MG63 (cell line): ENCODE data around the gene TIE1. TPM values are rescaled to one million over a fixed set of nuclear protein-coding genes. Genes with fewer than 3 reads are reported as not detected.
"Not testable (repeated sequence)": the region's sequence is repeated elsewhere in the genome, so short reads cannot be mapped to it uniquely, and the experiment has no call there.

Experiments
- DNase-seq: peaks from one replicate; pipeline ENCODE4 v3.0.0-alpha.2; 2020
- H3K27me3 ChIP-seq: fragments of 250-450 bp; sonication (Bioruptor Pico); 2 replicates; pipeline ENCODE4 v1.5.1; 2020; ENCODE audit warnings: mild to moderate bottlenecking, moderate library complexity
- H3K36me3 ChIP-seq: fragments of 250-450 bp; sonication (Bioruptor Pico); 2 replicates; pipeline ENCODE4 v1.5.1; 2020; ENCODE audit warnings: mild to moderate bottlenecking, moderate library complexity
- H3K4me3 ChIP-seq: fragments of 250-450 bp; sonication (Bioruptor Pico); 2 replicates; pipeline ENCODE4 v1.5.1; 2020; ENCODE audit warnings: mild to moderate bottlenecking, moderate library complexity
- H3K9me3 ChIP-seq: fragments of 250-450 bp; sonication (Bioruptor Pico); 2 replicates; pipeline ENCODE4 v1.5.1; 2020; ENCODE audit warnings: mild to moderate bottlenecking, moderate library complexity
- total RNA-seq: library from RNA; depleted of rRNA; stranded (reverse); fragments of >200 nt; shearing (Covaris generic); gene quantifications from 2 replicates; pipeline ENCODE4 v1.2.3, GENCODE V29; 2014; ENCODE audit warnings: low replicate concordance; rRNA removed

The TIE1 gene
- total RNA-seq, 1 experiment from 2014 or later, result 0.20 TPM

DNA sequence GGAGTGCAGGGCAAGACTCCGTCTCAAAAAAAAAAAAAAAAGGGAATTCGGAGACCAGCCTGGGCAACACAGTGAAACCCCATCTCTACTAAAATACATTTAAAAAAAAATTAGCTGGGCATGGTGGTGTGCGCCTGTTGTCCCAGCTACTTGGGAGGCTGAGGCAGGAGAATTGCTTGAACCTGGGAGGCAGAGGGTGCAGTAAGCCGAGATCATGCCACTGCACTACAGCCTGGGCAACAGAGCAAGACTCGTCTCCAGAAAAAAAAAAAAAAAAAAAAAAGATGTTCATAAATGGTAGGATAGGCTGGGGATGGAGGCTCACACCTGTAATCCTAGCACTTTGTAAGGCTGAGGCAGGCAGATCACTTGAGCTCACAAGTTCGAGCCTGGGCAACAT lies 69.0 kb downstream of the TIE1 start:
- H3K36me3 ChIP-seq, result peaks cover 24% of the 10 kb centered on the region
- DNase-seq, H3K4me3 ChIP-seq, H3K9me3 ChIP-seq, H3K27me3 ChIP-seq: not testable (repeated sequence)

DNA sequence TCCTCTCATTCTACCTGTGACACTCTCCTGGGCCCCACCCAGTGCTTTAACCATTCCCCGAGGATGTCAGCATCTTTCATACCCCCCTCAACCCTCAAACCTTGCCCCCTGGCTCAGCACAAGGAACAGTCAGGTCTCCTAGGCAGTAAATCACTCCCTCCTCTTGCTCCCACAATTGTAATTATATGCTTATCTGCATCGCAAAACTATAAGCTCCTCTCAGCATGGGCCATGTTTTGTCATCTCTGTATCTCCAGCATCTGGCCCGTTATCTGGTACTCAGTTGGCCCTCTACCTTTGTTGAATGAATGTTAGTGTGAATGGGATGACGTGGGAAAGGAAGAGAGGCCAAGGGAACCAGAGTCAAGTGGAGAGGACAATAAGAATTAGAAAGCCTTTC lies 69.8 kb downstream of the TIE1 start:
- peaks cover 16% of the 10 kb centered on the region for H3K36me3 ChIP-seq
- H3K9me3 ChIP-seq, result no peaks in the 10 kb centered on the region
- H3K4me3 ChIP-seq, result no peak overlapping the region
- no peak for DNase-seq
- H3K27me3 ChIP-seq, result no peaks in the 10 kb centered on the region

DNA sequence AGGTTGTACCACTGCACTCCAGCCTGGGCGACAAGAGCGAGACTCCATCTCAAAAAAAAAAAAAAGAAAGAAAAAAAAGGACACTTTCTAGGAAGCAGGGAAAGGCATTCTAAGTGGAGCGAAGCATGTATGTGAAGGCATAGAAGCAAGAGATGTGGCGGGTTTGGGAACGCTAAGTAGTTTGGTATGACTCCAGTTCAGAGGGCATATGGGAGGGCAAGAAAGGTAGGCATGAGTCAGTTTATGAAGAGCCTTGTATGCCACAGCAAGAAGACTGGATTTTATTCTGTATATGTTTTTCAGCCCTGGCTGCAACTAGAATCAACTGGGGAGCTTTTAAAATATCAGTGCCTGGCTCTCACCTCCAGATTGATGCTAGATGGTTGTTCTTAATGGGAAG lies 71.4 kb downstream of the TIE1 start:
- no peak for DNase-seq
- peaks cover 19% of the 10 kb centered on the region for H3K36me3 ChIP-seq
- no peak overlapping the region for H3K4me3 ChIP-seq
- no peaks in the 10 kb centered on the region for H3K27me3 ChIP-seq
- no peaks in the 10 kb centered on the region for H3K9me3 ChIP-seq

Other genes starting within 250 kb of the TIE1 start
- 339 and 360 TPM in 2 replicates for gene EBNA1BP2, start 128.7 kb upstream of the TIE1 start, total RNA-seq
- 0.56 and 1.5 TPM in 2 replicates for gene CFAP57, start 128.7 kb upstream of the TIE1 start, total RNA-seq
- not detected in 2 replicates for gene TMEM125, start 31.0 kb upstream of the TIE1 start, total RNA-seq
- gene C1orf210, start 15.4 kb upstream of the TIE1 start, total RNA-seq, result not detected in 2 replicates
- not detected in 2 replicates for gene MPL, start 36.8 kb downstream of the TIE1 start, total RNA-seq
- gene CDC20, start 58.0 kb downstream of the TIE1 start, total RNA-seq, result 152 and 260 TPM in 2 replicates
- gene ELOVL1, start 67.0 kb downstream of the TIE1 start, total RNA-seq, result 101 and 118 TPM in 2 replicates
- 51.1 and 60.4 TPM in 2 replicates for gene MED8, start 88.8 kb downstream of the TIE1 start, total RNA-seq
- 2.5 and 4.9 TPM in 2 replicates for gene SZT2, start 88.9 kb downstream of the TIE1 start, total RNA-seq
- 12.1 and 16.7 TPM in 2 replicates for gene HYI, start 152.9 kb downstream of the TIE1 start, total RNA-seq
- gene PTPRF, start 229.9 kb downstream of the TIE1 start, total RNA-seq, result 28.5 and 33.0 TPM in 2 replicates